Type B pancreatic cell (in vitro differentiated cells): Measurements from ENCODE around the gene CCDC39. TPM values are rescaled to one million over a fixed set of nuclear protein-coding genes. Genes with fewer than 3 reads are reported as not detected.

Experiments used
- DNase-seq: peaks from one replicate; pipeline ENCODE4 v3.0.0; 2021; ENCODE audit warnings: mixed read lengths; ENCODE audit not compliant: unreplicated experiment; ENCODE audit errors: extremely low spot score
- H3K27ac Mint-ChIP-seq: 2 replicates; pipeline ENCODE4 v1.8.0; 2021; ENCODE audit warnings: mild to moderate bottlenecking, mixed read lengths
- H3K27me3 Mint-ChIP-seq: 2 replicates; pipeline ENCODE4 v1.8.0; 2021; ENCODE audit warnings: mixed read lengths
- H3K36me3 Mint-ChIP-seq: 2 replicates; pipeline ENCODE4 v1.8.0; 2021; ENCODE audit warnings: mixed read lengths
- H3K4me1 Mint-ChIP-seq: one replicate; pipeline ENCODE4 v1.8.0; 2021; ENCODE audit warnings: mixed read lengths; ENCODE audit not compliant: unreplicated experiment
- H3K4me3 Mint-ChIP-seq: 2 replicates; pipeline ENCODE4 v1.8.0; 2021; ENCODE audit warnings: mild to moderate bottlenecking, mixed read lengths
- H3K9me3 Mint-ChIP-seq: 2 replicates; pipeline ENCODE4 v1.8.0; 2021; ENCODE audit warnings: mixed read lengths
- CTCF ChIP-seq: fragments of 200-600 bp; sonication (generic); conservative IDR thresholded peaks from 2 replicates; pipeline ENCODE4 v1.5.0; 2021; ENCODE audit warnings: antibody characterized with exemption, mild to moderate bottlenecking
- total RNA-seq: library from RNA; stranded (reverse); gene quantifications from 2 replicates; pipeline ENCODE4 v1.2.1, GENCODE V29; 2021; ENCODE audit warnings: low replicate concordance

Gene CCDC39
- total RNA-seq, 1 donor from 2014 or later: 0.41 TPM

GRCh38 chr3:180683816-180684215, 4.5 kb upstream of the CCDC39 start:
- no peaks in the 10 kb centered on the region for H3K9me3 Mint-ChIP-seq
- DNase-seq: no peak

GRCh38 chr3:180680097-180680430, 775 bp upstream of the CCDC39 start:
- DNase-seq: no peak
- no peaks in the 10 kb centered on the region for H3K4me1 Mint-ChIP-seq
- peak overlapping the region; percentile 96 for H3K4me3 Mint-ChIP-seq
- H3K36me3 Mint-ChIP-seq: no peaks in the 10 kb centered on the region
- peaks cover 47% of the 10 kb centered on the region for H3K27me3 Mint-ChIP-seq
- H3K27ac Mint-ChIP-seq: peak overlapping the region; percentile 84
- no peaks in the 10 kb centered on the region for H3K9me3 Mint-ChIP-seq
- peak; percentile 77 for TF ChIP-seq CTCF

More at GRCh38 chr3:180683816-180684215, 4.5 kb upstream of the CCDC39 start:
- Mint-ChIP-seq H3K4me3 (no peak overlapping the region), H3K36me3 (no peaks in the 10 kb centered on the region), H3K4me1 (no peaks in the 10 kb centered on the region), H3K27ac (no peak overlapping the region), H3K27me3 (peaks cover 27% of the 10 kb centered on the region)
- no peak for TF ChIP-seq CTCF

- DNase-seq: no peak
These were observed 1.1 kb downstream of the CCDC39 start for GRCh38 chr3:180678231-180678630.

GRCh38 chr3:180661444-180661843, 17.8 kb downstream of the CCDC39 start:
- DNase-seq: no peak
- Mint-ChIP-seq H3K9me3 (no peaks in the 10 kb centered on the region), H3K4me3 (no peak overlapping the region), H3K36me3 (no peaks in the 10 kb centered on the region), H3K27me3 (peaks cover 7% of the 10 kb centered on the region), H3K4me1 (no peaks in the 10 kb centered on the region), H3K27ac (no peak overlapping the region)
- TF ChIP-seq CTCF: no peak

More at GRCh38 chr3:180678231-180678630, 1.1 kb downstream of the CCDC39 start:
- no peaks in the 10 kb centered on the region for H3K36me3 Mint-ChIP-seq
- H3K4me3 Mint-ChIP-seq: peak overlapping the region; percentile 37
- H3K27me3 Mint-ChIP-seq: peaks cover 45% of the 10 kb centered on the region
- H3K4me1 Mint-ChIP-seq: no peaks in the 10 kb centered on the region
- TF ChIP-seq CTCF: no peak
- H3K27ac Mint-ChIP-seq: no peak overlapping the region
- H3K9me3 Mint-ChIP-seq: no peaks in the 10 kb centered on the region

- Mint-ChIP-seq H3K9me3 (no peaks in the 10 kb centered on the region), H3K27ac (no peak overlapping the region), H3K36me3 (no peaks in the 10 kb centered on the region), H3K27me3 (peaks cover 9% of the 10 kb centered on the region), H3K4me3 (no peak overlapping the region), H3K4me1 (no peaks in the 10 kb centered on the region)
- no peak for TF ChIP-seq CTCF
- DNase-seq: no peak
These were observed 22.2 kb downstream of the CCDC39 start for GRCh38 chr3:180657094-180657493.

- DNase-seq: no peak
- Mint-ChIP-seq H3K9me3 (no peaks in the 10 kb centered on the region), H3K27me3 (peaks cover 9% of the 10 kb centered on the region), H3K27ac (no peak overlapping the region), H3K36me3 (no peaks in the 10 kb centered on the region), H3K4me3 (no peak overlapping the region), H3K4me1 (no peaks in the 10 kb centered on the region)
- TF ChIP-seq CTCF: no peak
These were observed 22.9 kb downstream of the CCDC39 start for GRCh38 chr3:180656406-180656805.
